K562 (cell line): ENCODE measurements around the gene SS18. TPM values are rescaled to one million over a fixed set of nuclear protein-coding genes. Genes with fewer than 3 reads are reported as not detected.
A peak's percentile ranks its signal among the peaks of the same experiment; 100 is the strongest.

Experiments
- ATAC-seq: fragments of 200-7000 bp; cut with Tn5 transposase; 3 replicates; pipeline ENCODE4 v1.9.1; 2020; ENCODE audit warnings: moderate library complexity
- BruUV-seq: library from RNA; stranded (reverse); fragments of 400-500 nt; replicated peaks from 2 replicates; lab custom pipeline; 2021; lab: Mats Ljungman, UMichigan
- CTCF ChIA-PET: fragments of 300-600 bp; formaldehyde crosslinking; extraction: SDS; loops from one replicate; lab custom pipeline; 2021; ENCODE audit warnings: low intra/inter-chr PET ratio; lab: Yijun Ruan, JAX
- POLR2A ChIA-PET: fragments of 300-600, 350-650 bp; sonication (Branson Sonifier 250); formaldehyde crosslinking; extraction: SDS; loops from one replicate; lab custom pipeline; 2021; ENCODE audit warnings: antibody characterized with exemption, inconsistent platforms; lab: Yijun Ruan, JAX
- DNase-seq, 4 experiments: peaks; one replicate each; pipeline versions ENCODE4 v3.0.0 to v3.0.0-alpha.2; 2011 to 2018; ENCODE audit warnings: low spot score in 3 of 4, mixed read lengths in 3 of 4; ENCODE audit errors: extremely low read depth in 1 of 4
- FAIRE-seq: peaks from 2 replicates; lab custom pipeline; 2011; peaks lifted over from hg19 to GRCh38; lab: Jason Lieb, UNC
- H2AFZ ChIP-seq: 2 replicates; pipeline ENCODE4 v1.6.0; 2011; ENCODE audit warnings: low read depth, low read length, control low read depth, inconsistent platforms
- H3K27ac ChIP-seq: fragments of 200-600 bp; 3 replicates; pipeline ENCODE4 v1.8.0; 2011; ENCODE audit warnings: low read depth, mild to moderate bottlenecking, control low read depth, inconsistent platforms, low read length, moderate library complexity, mixed read lengths; ENCODE audit errors: extremely low read depth
- H3K27me3 ChIP-seq, 2 experiments: fragments of 300-600 bp in 1 of 2; 2 replicates in 1 of 2; 3 replicates in 1 of 2; pipeline versions ENCODE4 v1.6.0 to v1.8.0; 2011; ENCODE audit warnings: inconsistent platforms in 2 of 2, low read length in 2 of 2, mild to moderate bottlenecking in 1 of 2, mixed read lengths in 1 of 2, moderate library complexity in 1 of 2; ENCODE audit not compliant: control insufficient read depth in 2 of 2, insufficient read depth in 2 of 2
- H3K36me3 ChIP-seq: fragments of 300-600 bp; 3 replicates; pipeline ENCODE4 v1.8.0; 2011; ENCODE audit warnings: mild to moderate bottlenecking, low read length, inconsistent platforms; ENCODE audit not compliant: control insufficient read depth, insufficient read depth
- H3K4me1 ChIP-seq, 2 experiments: fragments of 200-600 bp in 1 of 2; replicated peaks in 1 of 2; 2 replicates in 1 of 2; 3 replicates in 1 of 2; pipeline versions ENCODE4 v1.5.1 to v1.8.0; 2011; ENCODE audit warnings: inconsistent platforms in 2 of 2, low read length in 2 of 2, mild to moderate bottlenecking in 1 of 2, mixed read lengths in 1 of 2, moderate library complexity in 1 of 2; ENCODE audit not compliant: control insufficient read depth in 2 of 2, insufficient read depth in 2 of 2
- H3K4me2 ChIP-seq: 2 replicates; pipeline ENCODE4 v1.6.1; 2011; ENCODE audit warnings: low read length, control low read depth, inconsistent platforms, mixed read lengths; ENCODE audit not compliant: insufficient read depth
- H3K4me3 ChIP-seq: fragments of 200-600 bp; sonication (generic), shearing (Covaris generic); 2 replicates; pipeline ENCODE4 v1.5.1; 2016; ENCODE audit warnings: control low read depth, inconsistent platforms
- H3K79me2 ChIP-seq: fragments of 200-600 bp; 3 replicates; pipeline ENCODE4 v1.8.0; 2011; ENCODE audit warnings: low read length, inconsistent platforms; ENCODE audit not compliant: control insufficient read depth, insufficient read depth
- H3K9ac ChIP-seq, 2 experiments: 2 replicates each; pipeline versions ENCODE4 v1.6.0 to v1.6.1; 2011; ENCODE audit warnings: low read depth in 2 of 2, low read length in 2 of 2, control low read depth in 1 of 2, inconsistent platforms in 1 of 2, mild to moderate bottlenecking in 1 of 2, mixed read lengths in 1 of 2; ENCODE audit not compliant: insufficient read depth in 1 of 2
- H3K9me1 ChIP-seq: one replicate; pipeline ENCODE4 v1.6.0; 2011; ENCODE audit warnings: inconsistent platforms, mild to moderate bottlenecking, low read length, moderate library complexity; ENCODE audit not compliant: control insufficient read depth, insufficient read depth
- H3K9me3 ChIP-seq: replicated peaks from 2 replicates; pipeline ENCODE4 v1.5.1; 2011; ENCODE audit warnings: low read depth, low read length, inconsistent platforms; ENCODE audit not compliant: control insufficient read depth, insufficient read depth
- H4K20me1 ChIP-seq: replicated peaks from 2 replicates; pipeline ENCODE4 v1.6.1; 2011; ENCODE audit warnings: low read length, inconsistent platforms, mixed read lengths; ENCODE audit not compliant: control insufficient read depth, insufficient read depth
- ATF3 ChIP-seq, 2 experiments: fragments of 450-650 bp in 1 of 2; sonication (generic) in 1 of 2; formaldehyde crosslinking in 1 of 2; IDR thresholded peaks in 1 of 2; conservative IDR thresholded peaks in 1 of 2; 2 replicates each; pipeline versions ENCODE4 v1.6.1 to v1.8.1; 2016 to 2023; ENCODE audit warnings: mild to moderate bottlenecking in 2 of 2, moderate library complexity in 2 of 2, inconsistent platforms in 1 of 2, missing genetic modification reagents in 1 of 2
- ATF7 ChIP-seq: fragments of 450-650 bp; IDR thresholded peaks from 2 replicates; pipeline ENCODE4 v1.7.1; 2014; ENCODE audit warnings: mild to moderate bottlenecking, moderate library complexity
- JUNB ChIP-seq: fragments of 450-650 bp; formaldehyde crosslinking; conservative IDR thresholded peaks from 2 replicates; pipeline ENCODE4 v1.4.0; 2020; ENCODE audit warnings: mild to moderate bottlenecking
- MYC ChIP-seq, 2 experiments: fragments of 250-450 bp in 1 of 2; sonication (Bioruptor Pico) in 1 of 2; IDR thresholded peaks; 2 replicates each; pipeline versions ENCODE4 v1.5.1 to v1.6.1; 2012 to 2021; ENCODE audit warnings: low read depth in 2 of 2, borderline replicate concordance in 1 of 2, improper control_type of control experiment in 1 of 2, low read length in 1 of 2, mild to moderate bottlenecking in 1 of 2, moderate library complexity in 1 of 2
- WGBS: fragments of 100-300 bp; shearing (Covaris generic); methylation state at CpG from one replicate; pipeline ENCODE4 v1.1.6; 2016; ENCODE audit warnings: low coverage, mixed read lengths; ENCODE audit not compliant: insufficient coverage; ENCODE audit errors: missing lambda C conversion rate; 5-methylcytosine and 5-hydroxymethylcytosine counted together
- in situ Hi-C: fragments of 300-500 bp; cut with MboI; formaldehyde crosslinking; loops from 4 replicates; pipeline ENCODE4 v1.15.0; 2018; ENCODE audit warnings: inconsistent platforms, mixed read lengths
- intact Hi-C: fragments of 100-400 bp; cut with micrococcal nuclease; formaldehyde crosslinking; loops from 2 replicates; pipeline ENCODE4 v1.14.2; 2022
- polyA plus RNA-seq, 8 experiments: library from polyadenylated mRNA; depleted of rRNA in 4 of 8; stranded (reverse) in 5 of 8; unstranded in 3 of 8; fragments of >200 nt; fragmentation: Nextera tagmentation in 2 of 8; fragmentation: Illumina TruSeq in 1 of 8; extraction: Ambion mirVana in 2 of 8; extraction: Trizol in 1 of 8; gene quantifications; 2 replicates each; pipeline versions ENCODE4 v1.2.1 to v1.2.3, GENCODE V29; 2011 to 2014; ENCODE audit warnings: inconsistent platforms in 1 of 8, missing spikeins in 1 of 8
- total RNA-seq, 7 experiments: library from RNA; depleted of rRNA in 6 of 7; stranded (reverse); fragments of >200 nt in 6 of 7; fragmentation: Illumina TruSeq in 2 of 7; extraction: Trizol in 2 of 7; gene quantifications; 2 replicates each; pipeline versions ENCODE4 v1.2.1 to v1.2.3, GENCODE V29; 2011 to 2021; ENCODE audit warnings: low replicate concordance in 1 of 7

The SS18 gene
- total and polyA plus RNA-seq, 9 of the 15 experiments (the other 6 are each of a cell fraction or from before 2014, with no cell fraction given): 30.9 to 190 (median 102) TPM

GRCh38 chr18:26104035-26104434, 13.6 kb upstream of the SS18 start:
- FAIRE-seq (no peak), ATAC-seq (no peak), DNase-seq (no peak)
- H3K4me3 ChIP-seq: no peak overlapping the region
- H3K36me3 ChIP-seq: no peaks in the 10 kb centered on the region
- no TSS peak for BruUV-seq
- in situ Hi-C loops: no loop called here
- H3K27ac ChIP-seq: no peak overlapping the region
- no peaks in the 10 kb centered on the region for H3K9me3 ChIP-seq
- H3K4me2 ChIP-seq: no peak overlapping the region
- no peak overlapping the region for H3K9ac ChIP-seq
- intact Hi-C loops: no loop called here
- 10% methylated on average over 1 of the region's 1 CpG for WGBS
- ChIA-PET CTCF (no interaction called here), POLR2A (interaction anchor here (0.6 kb wide), 1 partner anchor 214 kb away, joined by 3 read pairs; no protein-coding TSS in a partner anchor)
- TF ChIP-seq JUNB (CRISPR knock-in tag): peak; percentile 66; the same call in 1 of the 2 replicates
- peak; percentile 37; the same call in 1 of the 2 replicates for TF ChIP-seq ATF7
- no peak for TF ChIP-seq MYC (IDR thresholded peaks at IDR 0.05; ENCODE audit: low read depth, low read length)
- no peak for TF ChIP-seq MYC (CRISPR knock-in tag; IDR thresholded peaks at IDR 0.05; ENCODE audit: borderline replicate concordance, low read depth)
- peak; percentile 80; the same call in 1 of the 2 replicates for TF ChIP-seq ATF3 (IDR thresholded peaks at IDR 0.05)
- TF ChIP-seq ATF3 (CRISPR knock-in tag; conservative IDR thresholded peaks at IDR 0.05): no peak
- H4K20me1 ChIP-seq: no peaks in the 10 kb centered on the region
- no peak overlapping the region for H2AFZ ChIP-seq
- H3K79me2 ChIP-seq: no peaks in the 10 kb centered on the region
- no peaks in the 10 kb centered on the region for H3K4me1 ChIP-seq
- no peaks in the 10 kb centered on the region for H3K9me1 ChIP-seq
- H3K27me3 ChIP-seq: peaks cover 0 to 3% of the 10 kb centered on the region in 2 experiments; a peak in 2 of 5 replicates
